ENCODE data around the gene MGAT4A. TPM values are rescaled to one million over a fixed set of nuclear protein-coding genes. Genes with fewer than 3 reads are reported as not detected.

The MGAT4A gene
- total and polyA plus RNA-seq, 9 of the 15 experiments (the other 6 are each of a cell fraction or from before 2014, with no cell fraction given) = 0.03 to 0.53 (median 0.18) TPM; not detected in 2

DNA sequence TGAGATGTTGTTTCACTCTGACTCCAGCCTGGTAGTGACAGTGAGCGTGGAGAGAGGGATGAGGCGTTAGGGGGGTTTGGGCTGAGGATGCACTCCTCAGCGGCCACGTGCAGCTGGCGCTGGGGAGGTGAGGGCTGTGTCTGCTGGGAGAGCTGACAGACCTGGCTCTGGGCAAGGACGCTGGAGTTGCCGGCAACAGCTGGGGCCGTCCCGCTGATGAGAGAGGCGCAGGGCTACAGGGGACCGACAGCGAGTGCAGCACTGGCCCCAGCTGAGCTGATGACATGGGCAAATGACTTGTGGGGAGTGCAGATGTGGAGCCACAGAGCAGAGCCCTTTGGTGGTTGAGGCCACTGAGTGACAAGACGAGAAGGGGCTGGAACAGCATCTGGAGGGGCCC, 161.0 kb downstream of the MGAT4A start:
- POLR2A ChIA-PET = interaction anchor here (1.6 to 2.3 kb wide), 2 partner anchors 10 to 12 kb away, joined by 4 to 11 read pairs; no protein-coding TSS in a partner anchor
- BruUV-seq (replicated peaks) = no TSS peak
- H3K9me3 ChIP-seq (replicated peaks; ENCODE audit: control insufficient read depth, insufficient read depth, low read depth, low read length) = no peaks in the 10 kb centered on the region
- CTCF ChIA-PET (ENCODE audit: low intra/inter-chr PET ratio) = interaction anchor here (0.6 to 1.0 kb wide), 2 partner anchors 157 to 829 kb away, joined by 3 to 4 read pairs; no protein-coding TSS in a partner anchor
- FAIRE-seq = no peak
- 85% methylated on average over 12 of the region's 13 CpGs for WGBS (ENCODE audit: insufficient coverage, low coverage, missing lambda C conversion rate)
- H3K79me2 ChIP-seq (ENCODE audit: control insufficient read depth, insufficient read depth, low read length) = no peaks in the 10 kb centered on the region
- H3K4me3 ChIP-seq = no peak overlapping the region
- peaks cover 31% of the 10 kb centered on the region; the same call in 2 of the 3 replicates for H3K36me3 ChIP-seq (ENCODE audit: control insufficient read depth, insufficient read depth, low read length)
- H3K9me1 ChIP-seq (ENCODE audit: control insufficient read depth, insufficient read depth, low read length) = no peaks in the 10 kb centered on the region
- H3K27me3 ChIP-seq (ENCODE audit: control insufficient read depth in 2 of 2, insufficient read depth in 2 of 2, low read length in 2 of 2) = no peaks in the 10 kb centered on the region
- in situ Hi-C loops (cut with MboI) (no loop called here), intact Hi-C loops (cut with micrococcal nuclease) (no loop called here)
- H3K27ac ChIP-seq (ENCODE audit: extremely low read depth, low read depth, low read length) = no peak overlapping the region
- H3K4me1 ChIP-seq (replicated peaks in 1 of 2; ENCODE audit: control insufficient read depth in 2 of 2, insufficient read depth in 2 of 2, low read length in 2 of 2) = no peaks in the 10 kb centered on the region
- H2AFZ ChIP-seq (ENCODE audit: low read depth, low read length) = no peak overlapping the region
- no peaks in the 10 kb centered on the region; the same call in 1 of the 2 replicates for H4K20me1 ChIP-seq (replicated peaks; ENCODE audit: control insufficient read depth, insufficient read depth, low read length)
- H3K9ac ChIP-seq (ENCODE audit: insufficient read depth in 1 of 2, low read depth in 2 of 2, low read length in 2 of 2) = 0 out of 4 replicates have a peak overlapping the region, but pooled peaks of 1 of the 2 experiments have one; percentile 48
- no peak overlapping the region for H3K4me2 ChIP-seq (ENCODE audit: insufficient read depth, low read length)
- no peak for ATAC-seq
- DNase-seq (ENCODE audit: extremely low read depth in 1 of 4, low spot score in 3 of 4) = no peak
- no peak for TF ChIP-seq PCBP1 (IDR thresholded peaks at IDR 0.05; ENCODE audit: low read depth, low read length, poor library complexity, severe bottlenecking)
- no peak for TF ChIP-seq ATF7 (IDR thresholded peaks at IDR 0.05)
- TF ChIP-seq ZBED1 (IDR thresholded peaks at IDR 0.05) = no peak
- no peak for TF ChIP-seq ADNP (tag; IDR thresholded peaks at IDR 0.05)
- no peak for TF ChIP-seq HMGN3 (IDR thresholded peaks at IDR 0.05; ENCODE audit: borderline replicate concordance, extremely low read depth, insufficient read length, low read depth, low read length)
- no peak for TF ChIP-seq NR4A1 (CRISPR knock-in tag; IDR thresholded peaks at IDR 0.05)
- TF ChIP-seq NR4A1 (tag; IDR thresholded peaks at IDR 0.05) = no peak
- TF ChIP-seq NONO (IDR thresholded peaks at IDR 0.05; ENCODE audit: low read depth in 2 of 2, low read length in 1 of 2) = no peak
- TF ChIP-seq ELF2 (CRISPR knock-in tag; IDR thresholded peaks at IDR 0.05) = no peak
- no peak for TF ChIP-seq ZNF212 (CRISPR knock-in tag; IDR thresholded peaks at IDR 0.05)
- no peak for TF ChIP-seq RBM25 (IDR thresholded peaks at IDR 0.05; ENCODE audit: low read depth, low read length, severe bottlenecking)
- TF ChIP-seq DPF2 (IDR thresholded peaks at IDR 0.05) = no peak
- TF ChIP-seq POLR2G (IDR thresholded peaks at IDR 0.05; ENCODE audit: low read depth, low read length) = no peak

Measured in K562 (cell line).